CMK (cell line): ENCODE results near the gene WDR33.

Experiments used
- DNase-seq: peaks from one replicate; pipeline ENCODE4 v3.0.0-alpha.2; 2010; ENCODE audit warnings: low read depth

Gene WDR33

GRCh38 chr2:127694986-127695385 lies 116.0 kb downstream of the WDR33 start:
- no peak for DNase-seq

- no peak for DNase-seq
Measured at GRCh38 chr2:127690696-127691095, 120.3 kb downstream of the WDR33 start.

- no peak for DNase-seq
Measured at GRCh38 chr2:127688405-127688804, 122.6 kb downstream of the WDR33 start.

GRCh38 chr2:127685410-127686080 lies 125.4 kb downstream of the WDR33 start:
- DNase-seq = no peak

GRCh38 chr2:127683757-127684156 lies 127.2 kb downstream of the WDR33 start:
- no peak for DNase-seq

GRCh38 chr2:127683056-127683455 lies 127.9 kb downstream of the WDR33 start:
- no peak for DNase-seq

GRCh38 chr2:127681976-127682857 lies 128.8 kb downstream of the WDR33 start:
- no peak for DNase-seq

GRCh38 chr2:127681288-127681804 lies 129.6 kb downstream of the WDR33 start:
- DNase-seq = no peak

- no peak for DNase-seq
Measured at GRCh38 chr2:127680706-127681287, 130.2 kb downstream of the WDR33 start.

GRCh38 chr2:127679680-127680361 lies 131.2 kb downstream of the WDR33 start:
- no peak for DNase-seq

GRCh38 chr2:127678991-127679390 lies 132.0 kb downstream of the WDR33 start:
- no peak for DNase-seq

GRCh38 chr2:127678531-127678930 lies 132.4 kb downstream of the WDR33 start:
- no peak for DNase-seq

GRCh38 chr2:127676906-127677305 lies 134.1 kb downstream of the WDR33 start:
- no peak for DNase-seq

GRCh38 chr2:127675331-127676261 lies 135.4 kb downstream of the WDR33 start, which contains the start of gene LIMS2:
TSS of gene LIMS2 (minus strand) at chr2:127675530. CDS start at chr2:127675024, 506 bp downstream.
- DNase-seq = no peak

GRCh38 chr2:127674241-127675209 lies 136.4 kb downstream of the WDR33 start:
- DNase-seq = no peak

GRCh38 chr2:127673291-127674069 lies 137.5 kb downstream of the WDR33 start:
- DNase-seq = no peak

GRCh38 chr2:127672341-127673224 lies 138.4 kb downstream of the WDR33 start:
- no peak for DNase-seq
